Measurements from ENCODE around the gene TMEM222. TPM values are rescaled to one million over a fixed set of nuclear protein-coding genes. Genes with fewer than 3 reads are reported as not detected.

The TMEM222 gene
- polyA plus RNA-seq, 1 of the 3 experiments (the other 2 are of a cell fraction) = 51.7 TPM

- 38% methylated on average over 11 of the region's 11 CpGs for WGBS (ENCODE audit: low lambda C conversion rate)
- H3K36me3 ChIP-seq (replicated peaks in 1 of 2; ENCODE audit: control insufficient read depth in 1 of 2, insufficient read depth in 2 of 2, low read length in 1 of 2) = peaks cover 4 to 5% of the 10 kb centered on the region in 2 experiments
- no peaks in the 10 kb centered on the region for H3F3A ChIP-seq (replicated peaks; ENCODE audit: insufficient read depth)
- no peaks in the 10 kb centered on the region for H3K27me3 ChIP-seq (ENCODE audit: insufficient read depth)
- H3K79me2 ChIP-seq (ENCODE audit: insufficient read depth) = no peaks in the 10 kb centered on the region
- no peak overlapping the region for H3K4me2 ChIP-seq
- ChIA-PET POLR2A (no interaction called here), CTCF (interaction anchor here (0.6 to 12.2 kb wide), 52 partner anchors 10 to 427 kb away, joined by 3 to 149 read pairs (median 4); partner anchors contain the start of genes SLC9A1 and SYTL1)
- no peaks in the 10 kb centered on the region for H4K20me1 ChIP-seq (ENCODE audit: insufficient read depth)
- no peak overlapping the region for H3K27ac ChIP-seq (ENCODE audit: low read depth in 2 of 2, low read length in 1 of 2)
- TF ChIP-seq RAD21 (IDR thresholded peaks at IDR 0.05; ENCODE audit: low read length) (peak; percentile 80), SMC3 (IDR thresholded peaks at IDR 0.05; ENCODE audit: low read depth, low read length) (peak; percentile 89), MXI1 (IDR thresholded peaks at IDR 0.05; ENCODE audit: low read depth, low read length) (no peak), GATA2 (CRISPR knock-in tag; IDR thresholded peaks at IDR 0.05) (no peak), USF1 (IDR thresholded peaks at IDR 0.05; ENCODE audit: borderline replicate concordance, low read depth) (no peak), CTCF (IDR thresholded peaks at IDR 0.05) (peak; percentile 90), MEF2A (IDR thresholded peaks at IDR 0.05; ENCODE audit: borderline replicate concordance, low read depth) (no peak), EP300 (IDR thresholded peaks at IDR 0.05; ENCODE audit: borderline replicate concordance in 1 of 2, low read depth in 1 of 2, low read length in 1 of 2) (no peak), REST (IDR thresholded peaks at IDR 0.05; ENCODE audit: low read depth, low read length) (no peak), IRF3 (IDR thresholded peaks at IDR 0.05; ENCODE audit: low read depth, low read length) (no peak)
- H3K9me2 ChIP-seq = no peaks in the 10 kb centered on the region
- DNase-seq = peak; percentile 84
- H3K4me1 ChIP-seq (ENCODE audit: control insufficient read depth in 1 of 2, insufficient read depth in 2 of 2, low read depth in 1 of 2, low read length in 1 of 2) = no peaks in the 10 kb centered on the region
- no peak overlapping the region for H3K9ac ChIP-seq
- no peak overlapping the region for H2AFZ ChIP-seq (ENCODE audit: low read depth)
- H3K4me3 ChIP-seq (ENCODE audit: low read depth in 2 of 2, low read length in 1 of 2) = no peak overlapping the region; a peak in 1 of 4 replicates
- H3K9me3 ChIP-seq = no peaks in the 10 kb centered on the region
Measured at GRCh38 chr1:27284425-27285273, 37.3 kb upstream of the TMEM222 start.

Measured in SK-N-SH (cell line).